IMR-90 (cell line): ENCODE results near the gene NCKAP5L. TPM values are rescaled to one million over a fixed set of nuclear protein-coding genes. Genes with fewer than 3 reads are reported as not detected.

ENCODE experiments used
- ATAC-seq: fragments of 200-7000 bp; cut with Tn5 transposase; 2 replicates; pipeline ENCODE4 v1.9.1; 2020; ENCODE audit warnings: low read depth, mild to moderate bottlenecking, moderate library complexity
- BruUV-seq: library from RNA; stranded (reverse); fragments of 400-500 nt; replicated peaks from 2 replicates; lab custom pipeline; 2021; lab: Mats Ljungman, UMichigan
- CTCF ChIA-PET: fragments of 300-600 bp; formaldehyde crosslinking; extraction: SDS; loops from one replicate; lab custom pipeline; 2021; ENCODE audit warnings: antibody characterized with exemption; lab: Yijun Ruan, JAX
- POLR2A ChIA-PET: fragments of 300-600 bp; sonication (Branson Sonifier 250); formaldehyde crosslinking; loops from one replicate; lab custom pipeline; 2022; ENCODE audit warnings: antibody characterized with exemption; ENCODE audit not compliant: unreplicated experiment; lab: Charles Lee
- DNase-seq: peaks from one replicate; pipeline ENCODE4 v3.0.0; 2013
- H2AFZ ChIP-seq: replicated peaks from 2 replicates; pipeline ENCODE3; 2013; ENCODE audit warnings: low read length, mild to moderate bottlenecking; ENCODE audit not compliant: poor library complexity
- H2AK5ac ChIP-seq: 2 replicates; pipeline ENCODE4 v1.6.1; 2013; ENCODE audit warnings: low read depth, low read length, inconsistent platforms
- H2AK9ac ChIP-seq: replicated peaks from 2 replicates; pipeline ENCODE3; 2013; ENCODE audit warnings: mild to moderate bottlenecking, low read depth, low read length, moderate library complexity; ENCODE audit not compliant: poor library complexity
- H2BK120ac ChIP-seq: 2 replicates; pipeline ENCODE4 v1.6.1; 2013; ENCODE audit warnings: low read depth, low read length, inconsistent platforms
- H2BK15ac ChIP-seq: 3 replicates; pipeline ENCODE4 v1.6.1; 2013; ENCODE audit warnings: low read depth, low read length, inconsistent platforms
- H2BK20ac ChIP-seq: 2 replicates; pipeline ENCODE4 v1.6.1; 2013; ENCODE audit warnings: low read depth, mild to moderate bottlenecking, inconsistent platforms, low read length, moderate library complexity
- H2BK5ac ChIP-seq: 2 replicates; pipeline ENCODE4 v1.6.1; 2013; ENCODE audit warnings: mild to moderate bottlenecking, low read depth, low read length, inconsistent platforms; ENCODE audit not compliant: poor library complexity, severe bottlenecking
- H3K14ac ChIP-seq: replicated peaks from 2 replicates; pipeline ENCODE4 v1.6.1; 2013; ENCODE audit warnings: low read depth, low read length, inconsistent platforms
- H3K18ac ChIP-seq: 2 replicates; pipeline ENCODE4 v1.6.1; 2013; ENCODE audit warnings: low read depth, low read length, control low read depth
- H3K23ac ChIP-seq: 2 replicates; pipeline ENCODE4 v1.6.1; 2013; ENCODE audit warnings: low read depth, low read length, inconsistent platforms
- H3K27ac ChIP-seq: 2 replicates; pipeline ENCODE4 v1.5.1; 2013; ENCODE audit warnings: mild to moderate bottlenecking, control low read depth, low read length; ENCODE audit not compliant: insufficient read depth
- H3K27me3 ChIP-seq: 2 replicates; pipeline ENCODE4 v1.6.1; 2013; ENCODE audit warnings: low read length; ENCODE audit not compliant: control insufficient read depth, insufficient read depth
- H3K36me3 ChIP-seq: 2 replicates; pipeline ENCODE4 v1.6.1; 2013; ENCODE audit warnings: low read length, mixed read lengths; ENCODE audit not compliant: control insufficient read depth, insufficient read depth
- H3K4ac ChIP-seq: 2 replicates; pipeline ENCODE4 v1.6.1; 2013; ENCODE audit warnings: low read depth, low read length, inconsistent platforms
- H3K4me1 ChIP-seq: 2 replicates; pipeline ENCODE4 v1.6.1; 2013; ENCODE audit warnings: low read length, mixed read lengths; ENCODE audit not compliant: control insufficient read depth, insufficient read depth
- H3K4me2 ChIP-seq: 2 replicates; pipeline ENCODE4 v1.6.1; 2013; ENCODE audit warnings: low read depth, mild to moderate bottlenecking, control low read depth, low read length, moderate library complexity
- H3K4me3 ChIP-seq: 2 replicates; pipeline ENCODE4 v1.5.1; 2013; ENCODE audit warnings: low read depth, mild to moderate bottlenecking, control low read depth, low read length, moderate library complexity; ENCODE audit not compliant: insufficient read depth
- H3K56ac ChIP-seq: 2 replicates; pipeline ENCODE4 v1.6.1; 2013; ENCODE audit warnings: low read length, inconsistent platforms; ENCODE audit not compliant: insufficient read depth; ENCODE audit errors: extremely low read depth
- H3K79me1 ChIP-seq, 2 experiments: 2 replicates each; pipeline ENCODE4 v1.6.1; 2013; ENCODE audit warnings: low read length in 2 of 2, inconsistent platforms in 1 of 2, low read depth in 1 of 2
- H3K9ac ChIP-seq: 2 replicates; pipeline ENCODE4 v1.6.1; 2013; ENCODE audit warnings: low read depth, low read length, control low read depth
- H3K9me1 ChIP-seq: 2 replicates; pipeline ENCODE4 v1.6.1; 2013; ENCODE audit warnings: low read length, inconsistent platforms; ENCODE audit not compliant: insufficient read depth
- H3K9me3 ChIP-seq: 2 replicates; pipeline ENCODE4 v1.6.1; 2013; ENCODE audit warnings: low read length; ENCODE audit not compliant: control insufficient read depth, insufficient read depth
- H4K20me1 ChIP-seq: 2 replicates; pipeline ENCODE4 v1.6.1; 2013; ENCODE audit warnings: low read length, inconsistent platforms; ENCODE audit not compliant: insufficient read depth
- H4K5ac ChIP-seq: 2 replicates; pipeline ENCODE4 v1.6.1; 2013; ENCODE audit warnings: mild to moderate bottlenecking, low read depth, low read length, control low read depth
- H4K8ac ChIP-seq, 2 experiments: 2 replicates each; pipeline ENCODE4 v1.6.1; 2013; ENCODE audit warnings: low read depth in 2 of 2, low read length in 2 of 2, control low read depth in 1 of 2, inconsistent platforms in 1 of 2
- H4K91ac ChIP-seq: 2 replicates; pipeline ENCODE4 v1.6.1; 2013; ENCODE audit warnings: low read depth, low read length, inconsistent platforms; ENCODE audit not compliant: insufficient read depth
- BHLHE40 ChIP-seq: fragments of 150-350 bp; IDR thresholded peaks from 2 replicates; pipeline ENCODE4 v1.6.1; 2016; ENCODE audit warnings: mild to moderate bottlenecking, low read depth, low read length
- CEBPB ChIP-seq: IDR thresholded peaks from 2 replicates; pipeline ENCODE4 v1.6.1; 2012; ENCODE audit warnings: low read depth, low read length, improper control_type of control experiment
- CTCF ChIP-seq: conservative IDR thresholded peaks from 2 replicates; pipeline ENCODE4 v1.5.1; 2012; ENCODE audit warnings: mild to moderate bottlenecking, low read depth, low read length, improper control_type of control experiment
- ELK1 ChIP-seq: fragments of 150-350 bp; IDR thresholded peaks from 2 replicates; pipeline ENCODE4 v1.6.1; 2016; ENCODE audit warnings: low read depth, mild to moderate bottlenecking, low read length, moderate library complexity, borderline replicate concordance
- FOS ChIP-seq: fragments of 150-350 bp; IDR thresholded peaks from 2 replicates; pipeline ENCODE4 v1.6.1; 2016; ENCODE audit warnings: low read depth, low read length
- RAD21 ChIP-seq: IDR thresholded peaks from 2 replicates; pipeline ENCODE4 v1.6.1; 2012; ENCODE audit warnings: low read length, improper control_type of control experiment
- RFX5 ChIP-seq: IDR thresholded peaks from 2 replicates; pipeline ENCODE4 v1.8.0; 2012; ENCODE audit warnings: low read depth, mild to moderate bottlenecking, low read length, moderate library complexity
- SMC3 ChIP-seq: fragments of 150-350 bp; IDR thresholded peaks from 2 replicates; pipeline ENCODE4 v1.6.1; 2016; ENCODE audit warnings: low read depth, mild to moderate bottlenecking, antibody characterized with exemption, low read length, moderate library complexity
- USF2 ChIP-seq: fragments of 150-350 bp; IDR thresholded peaks from 2 replicates; pipeline ENCODE4 v1.6.1; 2017; ENCODE audit warnings: mild to moderate bottlenecking, antibody characterized with exemption, low read length, low read depth
- WGBS, 2 experiments: methylation state at CpG; one replicate each; pipeline versions ENCODE4 v1.1.5 to v1.1.7; 2013; ENCODE audit warnings: missing lambda C conversion rate in 2 of 2; ENCODE audit not compliant: insufficient read length in 1 of 2; ENCODE audit errors: extremely low coverage in 2 of 2; 5-methylcytosine and 5-hydroxymethylcytosine counted together
- dilution Hi-C: fragments of 300-500 bp; cut with HindIII; formaldehyde crosslinking; loops from one replicate; pipeline ENCODE4 v1.14.3; 2018; ENCODE audit warnings: low sequenced_read_pairs; ENCODE audit not compliant: unreplicated experiment
- in situ Hi-C: fragments of 300-500 bp; cut with MboI; formaldehyde crosslinking; loops from 3 replicates; pipeline ENCODE4 v1.14.3; 2019; ENCODE audit warnings: low sequenced_read_pairs, inconsistent platforms, mixed read lengths
- intact Hi-C: fragments of 100-400 bp; cut with micrococcal nuclease; formaldehyde crosslinking; loops from 2 replicates; pipeline ENCODE4 v1.10.0; 2022
- polyA plus RNA-seq, 3 experiments: library from polyadenylated mRNA; depleted of rRNA; stranded (reverse); fragments of >200 nt; gene quantifications; 2 replicates each; pipeline ENCODE4 v1.2.3, GENCODE V29; 2012; ENCODE audit warnings: low replicate concordance in 1 of 3
- total RNA-seq: library from RNA; depleted of rRNA; stranded (reverse); fragments of >200 nt; gene quantifications from 2 replicates; pipeline ENCODE4 v1.2.3, GENCODE V29; 2012

Gene NCKAP5L
- total and polyA plus RNA-seq, 2 of the 4 experiments (the other 2 are of a cell fraction) = 6.1 to 14.4 TPM

- Histone ChIP-seq H3K4me2 (no peak overlapping the region), H3K27ac (no peak overlapping the region), H2BK15ac (no peak overlapping the region)
Observed at GRCh38 chr12:49776413-49776812, 51.8 kb downstream of the NCKAP5L start.

More at GRCh38 chr12:49776413-49776812, 51.8 kb downstream of the NCKAP5L start:
- dilution Hi-C loops = no loop called here
- Histone ChIP-seq H3K9me1 (no peaks in the 10 kb centered on the region), H3K14ac (no peak overlapping the region), H3K27me3 (peaks cover 4% of the 10 kb centered on the region; the same call in 1 of the 2 replicates), H3K18ac (no peak overlapping the region), H2BK20ac (no peak overlapping the region), H3K36me3 (no peaks in the 10 kb centered on the region), H2AFZ (peak overlapping the region; percentile 69), H3K9ac (no peak overlapping the region; the same call in 1 of the 2 replicates), H2AK9ac (peak overlapping the region; percentile 60), H2BK120ac (peak overlapping the region; percentile 25; the same call in 1 of the 2 replicates), H4K5ac (peak overlapping the region; percentile 57), H3K4ac (peak overlapping the region; percentile 56), H3K23ac (no peak overlapping the region), H4K8ac (peak overlapping the region; percentile 13 to 89; a peak in 3 of 4 replicates), H2BK5ac (no peak overlapping the region), H4K91ac (peak overlapping the region; percentile 44; the same call in 1 of the 2 replicates), H3K79me1 (no peaks in the 10 kb centered on the region), H3K4me1 (no peaks in the 10 kb centered on the region), H2AK5ac (0 out of 2 replicates have a peak overlapping the region, but pooled peaks have one; percentile 69), H4K20me1 (no peaks in the 10 kb centered on the region), H3K56ac (no peak overlapping the region), H3K9me3 (no peaks in the 10 kb centered on the region), H3K4me3 (no peak overlapping the region)
- DNase-seq = peak; percentile 79
- in situ Hi-C loops = loop anchor here (5.0 to 10.0 kb wide), 3 partner anchors 61 to 291 kb away; partner anchors contain the start of gene AQP5
- WGBS, 2 experiments = 3% methylated on average over 5 of the region's 7 CpGs; no CpG with 5 or more reads in 1 of the 2 experiments
- TF ChIP-seq CTCF = peak; percentile 86
- no peak for TF ChIP-seq RFX5
- peak; percentile 94 for TF ChIP-seq CEBPB
- peak; percentile 19; the same call in 1 of the 2 replicates for TF ChIP-seq USF2
- no peak for TF ChIP-seq ELK1
- no peak for TF ChIP-seq BHLHE40
- TF ChIP-seq RAD21 = peak; percentile 93
- no peak for TF ChIP-seq FOS
- TF ChIP-seq SMC3 = peak; percentile 92
- intact Hi-C loops = loop anchor here (1.0 to 2.0 kb wide), 4 partner anchors 63 to 280 kb away; partner anchors contain the start of gene ASIC1
- BruUV-seq = no TSS peak
- CTCF ChIA-PET = interaction anchor here (2.3 kb wide), 1 partner anchor 62 kb away, joined by 13 read pairs; no protein-coding TSS in a partner anchor
- ATAC-seq = peak; percentile 97
- POLR2A ChIA-PET = no interaction called here
